Right cardiac atrium (tissue), 5 donors: Measurements from ENCODE around the gene FRMD4A. TPM values are rescaled to one million over a fixed set of nuclear protein-coding genes. Genes with fewer than 3 reads are reported as not detected.
"Not testable (repeated sequence)": the region's sequence is repeated elsewhere in the genome, so short reads cannot be mapped to it uniquely, and the experiment has no call there.

Experiments
- ATAC-seq, 2 donors: fragments of 200-7000 bp; cut with Tn5 transposase; one replicate each; pipeline versions ENCODE4 v1.8.0 to v1.9.1; 2020; ENCODE audit warnings: moderate library complexity in 2 of 2, mild to moderate bottlenecking in 1 of 2
- DNase-seq, 3 donors: peaks; one replicate each; pipeline ENCODE4 v3.0.0-alpha.2; 2020
- H3K27ac ChIP-seq: one replicate; pipeline ENCODE4 v1.5.1; 2013; ENCODE audit warnings: mild to moderate bottlenecking, low read length, control low read depth, moderate library complexity
- H3K27me3 ChIP-seq: one replicate; pipeline ENCODE4 v1.6.1; 2013; ENCODE audit not compliant: control insufficient read depth, insufficient read depth
- H3K4me1 ChIP-seq: one replicate; pipeline ENCODE4 v1.6.1; 2013; ENCODE audit warnings: low read length; ENCODE audit not compliant: control insufficient read depth, insufficient read depth
- H3K4me3 ChIP-seq: one replicate; pipeline ENCODE4 v1.5.1; 2013; ENCODE audit warnings: low read length, control low read depth
- H3K9me3 ChIP-seq: one replicate; pipeline ENCODE4 v1.6.1; 2013; ENCODE audit warnings: low read length; ENCODE audit not compliant: control insufficient read depth
- WGBS: extraction: QIAGEN DNeasy Blood & Tissue Kit; methylation state at CpG from one replicate; pipeline ENCODE4 v1.1.7; 2013; 5-methylcytosine and 5-hydroxymethylcytosine counted together
- intact Hi-C, 4 donors: fragments of 100-400 bp; cut with DNase I; formaldehyde crosslinking; loops; one replicate each; pipeline versions ENCODE4 v1.11.0 to v1.14.0; 2022 to 2023
- polyA plus RNA-seq: library from polyadenylated mRNA; stranded (reverse); fragments of 200-250 nt; gene quantifications from one replicate; pipeline ENCODE4 v1.2.3, GENCODE V29; 2013
- total RNA-seq, 4 donors: library from RNA; stranded (reverse); fragmentation: NEBNext Ultra II Directional; extraction: Animal tissue kit (Norgen Biotek cat#: 25700); gene quantifications; one replicate each; pipeline ENCODE4 v1.2.1, GENCODE V29; 2021
- donor health status: healthy with polysubstance abuse.
- donor health status: DM: no; HTN: yes; CAD: no.
- donor health status: DM: no; HTN: no; CAD: no.
- donor health status: DM: no; HTN: yes; CAD: no; lungs with severe emphysema.
- donor health status: DM: yes; HTN: yes; CAD: no.

The FRMD4A gene
- total and polyA plus RNA-seq, 5 donors, result 14.8 to 30.3 (median 25.1) TPM

DNA sequence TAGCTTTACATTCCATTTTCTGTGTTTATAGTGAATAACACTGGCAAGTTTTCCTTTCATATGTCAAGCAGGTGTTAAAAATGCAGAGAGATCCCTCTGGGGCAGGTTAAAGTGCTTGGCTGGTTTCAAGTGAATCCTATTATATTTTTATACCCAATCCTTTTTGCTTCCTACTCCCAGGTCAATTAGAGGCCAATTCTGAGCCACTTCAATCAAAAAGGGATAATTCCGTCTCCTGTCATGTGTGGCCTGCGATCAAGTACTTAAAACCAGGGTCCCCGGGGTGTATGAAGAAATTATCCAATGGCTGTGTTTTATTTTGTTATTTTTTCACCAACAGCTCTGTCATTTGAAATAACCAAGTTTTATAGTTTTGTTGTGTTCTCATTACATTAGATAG lies 430.8 kb downstream of the FRMD4A start:
- Histone ChIP-seq H3K27ac (no peak overlapping the region), H3K27me3 (no peaks in the 10 kb centered on the region), H3K4me3 (no peak overlapping the region), H3K4me1 (no peaks in the 10 kb centered on the region), H3K9me3 (no peaks in the 10 kb centered on the region)
- DNase-seq (no peak), ATAC-seq (no peak)
- 96% methylated on average over 3 of the region's 3 CpGs for WGBS
- intact Hi-C loops, result no loop called here

DNA sequence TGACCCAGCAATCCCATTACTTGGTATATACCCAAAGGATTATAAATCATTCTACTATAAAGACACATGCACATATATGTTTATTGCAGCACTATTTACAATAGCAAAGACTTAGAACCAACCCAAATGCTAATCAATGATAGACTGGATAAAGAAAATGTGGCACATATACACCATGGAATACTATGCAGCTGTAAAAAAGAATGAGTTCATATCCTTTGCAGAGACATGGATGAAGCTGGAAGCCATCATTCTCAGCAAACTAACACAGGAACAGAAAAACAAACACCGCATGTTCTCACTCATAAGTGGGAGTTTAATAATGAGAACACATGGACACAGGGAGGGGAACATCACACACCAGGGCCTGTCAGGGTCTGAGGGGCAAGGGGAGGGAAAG lies 434.6 kb downstream of the FRMD4A start:
- DNase-seq, H3K9me3 ChIP-seq, H3K27me3 ChIP-seq, ATAC-seq, H3K27ac ChIP-seq, H3K4me1 ChIP-seq, H3K4me3 ChIP-seq, intact Hi-C loops: not testable (repeated sequence)
- WGBS, result 96% methylated on average over 1 of the region's 1 CpG

GRCh38 chr10:13894412-13895093 lies 436.2 kb downstream of the FRMD4A start:
- peaks cover 14% of the 10 kb centered on the region for H3K4me1 ChIP-seq
- DNase-seq (no peak), ATAC-seq (no peak)
- no peaks in the 10 kb centered on the region for H3K27me3 ChIP-seq
- H3K27ac ChIP-seq, result no peak overlapping the region
- intact Hi-C loops, result loop anchor here in 1 of 4 donors (5.0 kb wide), 2 partner anchors 57 to 107 kb away; no protein-coding TSS in a partner anchor
- no peaks in the 10 kb centered on the region for H3K9me3 ChIP-seq
- no peak overlapping the region for H3K4me3 ChIP-seq
- WGBS, result 70% methylated on average over 9 of the region's 9 CpGs

- no peak overlapping the region for H3K27ac ChIP-seq
- DNase-seq (no peak), ATAC-seq (no peak)
- intact Hi-C loops, result loop anchor here in 1 of 4 donors (5.0 kb wide), 2 partner anchors 57 to 107 kb away; no protein-coding TSS in a partner anchor
- H3K9me3 ChIP-seq, result no peaks in the 10 kb centered on the region
- peaks cover 18% of the 10 kb centered on the region for H3K4me1 ChIP-seq
- no peaks in the 10 kb centered on the region for H3K27me3 ChIP-seq
- 75% methylated on average over 4 of the region's 4 CpGs for WGBS
- no peak overlapping the region for H3K4me3 ChIP-seq
These were observed 436.8 kb downstream of the FRMD4A start for GRCh38 chr10:13893926-13894325.

- no peak overlapping the region for H3K27ac ChIP-seq
- H3K4me3 ChIP-seq, result no peak overlapping the region
- H3K27me3 ChIP-seq, result no peaks in the 10 kb centered on the region
- ATAC-seq (no peak), DNase-seq (no peak)
- peaks cover 19% of the 10 kb centered on the region for H3K4me1 ChIP-seq
- intact Hi-C loops, result loop anchor here in 1 of 4 donors (5.0 kb wide), 2 partner anchors 56 to 106 kb away; no protein-coding TSS in a partner anchor
- 94% methylated on average over 5 of the region's 5 CpGs for WGBS
- no peaks in the 10 kb centered on the region for H3K9me3 ChIP-seq
These were observed 437.9 kb downstream of the FRMD4A start for GRCh38 chr10:13892871-13893270.

GRCh38 chr10:13892001-13892491 lies 438.7 kb downstream of the FRMD4A start:
- 5% methylated on average over 30 of the region's 30 CpGs for WGBS
- peaks cover 19% of the 10 kb centered on the region for H3K4me1 ChIP-seq
- no peaks in the 10 kb centered on the region for H3K9me3 ChIP-seq
- H3K27me3 ChIP-seq, result no peaks in the 10 kb centered on the region
- intact Hi-C loops, result loop anchor here in 1 of 4 donors (5.0 kb wide), 2 partner anchors 55 to 105 kb away; no protein-coding TSS in a partner anchor
- DNase-seq (peak in 2 of 3 donors; percentile 69 to 74), ATAC-seq (peak in 1 of 2 donors; percentile 8)
- peak overlapping the region; percentile 99 for H3K4me3 ChIP-seq
- H3K27ac ChIP-seq, result peak overlapping the region; percentile 68

DNA sequence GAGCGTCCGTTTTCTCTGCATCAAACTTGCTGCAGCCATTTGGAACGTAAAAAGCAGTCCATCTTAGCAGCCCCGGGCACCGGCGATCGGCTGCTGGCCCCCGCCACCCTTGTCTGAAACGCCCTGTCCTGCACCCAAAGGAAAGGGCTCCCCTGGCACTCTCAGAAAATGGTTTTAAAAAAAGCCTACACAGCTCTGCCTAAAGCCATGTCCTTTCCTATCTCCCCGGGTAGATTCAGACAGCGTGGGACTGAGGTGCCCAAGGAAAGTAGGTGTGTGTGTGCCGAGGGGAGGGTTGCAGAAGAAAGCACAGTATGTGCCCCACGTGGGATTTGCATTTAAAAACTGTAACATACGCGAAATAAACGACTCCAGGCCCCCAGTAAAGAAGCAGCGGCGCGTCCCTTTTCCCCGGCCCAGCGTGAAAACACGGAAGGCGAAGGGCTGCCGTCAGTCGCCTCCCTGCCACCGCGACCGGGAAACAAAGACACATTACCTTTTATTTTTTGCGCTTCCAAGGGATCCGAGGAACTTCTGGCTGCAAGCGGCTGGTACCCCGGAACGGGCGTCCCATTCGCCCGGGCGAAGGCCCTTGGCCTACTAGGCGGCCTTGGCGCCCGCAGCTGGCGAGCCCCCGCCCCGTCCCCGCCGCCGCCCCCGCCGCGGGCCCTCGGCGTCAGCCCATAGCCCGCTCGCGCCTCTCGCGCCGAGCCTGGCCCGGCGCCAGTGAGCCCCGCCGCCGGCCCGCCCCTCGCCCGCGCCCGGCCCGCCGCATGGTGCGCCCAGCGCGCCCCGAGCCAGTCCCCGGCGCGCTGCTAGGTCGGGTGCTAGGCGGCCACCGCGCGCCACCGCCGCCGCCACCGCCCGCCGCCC lies 439.4 kb downstream of the FRMD4A start:
- Histone ChIP-seq H3K4me1 (peaks cover 19% of the 10 kb centered on the region), H3K9me3 (no peaks in the 10 kb centered on the region), H3K27ac (peak overlapping the region; percentile 90), H3K4me3 (peak overlapping the region; percentile 99), H3K27me3 (no peaks in the 10 kb centered on the region)
- WGBS, result 2% methylated on average over 87 of the region's 87 CpGs
- peak; percentile 64 to 71 for ATAC-seq
- DNase-seq, result peak in 2 of 3 donors; percentile 75 to 78
- intact Hi-C loops, result loop anchor here in 1 of 4 donors (5.0 kb wide), 2 partner anchors 54 to 104 kb away; no protein-coding TSS in a partner anchor

- peak in 2 of 3 donors; percentile 62 to 76 for DNase-seq
- Histone ChIP-seq H3K4me3 (peak overlapping the region; percentile 99), H3K4me1 (peaks cover 21% of the 10 kb centered on the region), H3K9me3 (no peaks in the 10 kb centered on the region), H3K27me3 (no peaks in the 10 kb centered on the region), H3K27ac (peak overlapping the region; percentile 90)
- intact Hi-C loops, result loop anchor here in 1 of 4 donors (5.0 kb wide), 2 partner anchors 53 to 103 kb away; no protein-coding TSS in a partner anchor
- ATAC-seq, result peak; percentile 34 to 58
- 13% methylated on average over 26 of the region's 26 CpGs for WGBS
These were observed 440.2 kb downstream of the FRMD4A start for GRCh38 chr10:13890233-13891127.

DNA sequence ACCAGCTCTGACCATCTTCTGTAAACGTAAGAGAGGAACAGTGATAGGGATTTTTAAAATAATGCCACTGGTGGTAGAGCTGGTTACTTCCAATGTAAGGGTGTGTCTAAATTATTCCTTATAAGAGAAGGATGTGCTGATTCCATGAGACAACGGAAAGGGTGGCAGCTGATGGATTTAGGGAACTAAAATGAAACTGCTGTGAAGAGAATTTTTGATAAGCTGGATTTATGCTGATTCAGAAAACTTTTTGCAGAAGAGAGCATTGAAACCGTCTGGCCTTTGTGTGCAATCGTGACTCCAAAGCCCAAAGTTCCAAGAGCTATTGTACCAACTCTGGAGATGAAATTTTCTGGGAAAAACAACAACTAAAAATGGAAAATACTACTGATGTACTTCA lies 443.0 kb downstream of the FRMD4A start:
- 50% methylated on average over 4 of the region's 4 CpGs for WGBS
- Histone ChIP-seq H3K4me3 (no peak overlapping the region), H3K27ac (no peak overlapping the region), H3K27me3 (no peaks in the 10 kb centered on the region), H3K9me3 (no peaks in the 10 kb centered on the region), H3K4me1 (peaks cover 24% of the 10 kb centered on the region)
- no peak for ATAC-seq
- intact Hi-C loops, result loop anchor here in 1 of 4 donors (10.0 kb wide), 1 partner anchor 93 kb away; no protein-coding TSS in a partner anchor
- no peak for DNase-seq
